Cardiac muscle cell (in vitro differentiated cells and primary cell): ENCODE results near the gene VPS50. TPM values are rescaled to one million over a fixed set of nuclear protein-coding genes. Genes with fewer than 3 reads are reported as not detected.
A peak's percentile ranks its signal among the peaks of the same experiment; 100 is the strongest.

Experiments used
- DNase-seq, 2 donors: peaks; one replicate each; pipeline versions ENCODE4 v3.0.0 to v3.0.0-alpha.2; 2010 to 2017; ENCODE audit warnings: low read depth in 1 of 2, low spot score in 1 of 2
- H3K27ac ChIP-seq: fragments of 200-600 bp; sonication (generic); 2 replicates; pipeline ENCODE4 v1.5.1; 2016
- H3K27me3 ChIP-seq: fragments of 200-600 bp; sonication (generic); 2 replicates; pipeline ENCODE4 v1.6.0; 2016; ENCODE audit warnings: control low read depth
- H3K36me3 ChIP-seq: fragments of 200-600 bp; sonication (generic); 2 replicates; pipeline ENCODE4 v1.5.1; 2016; ENCODE audit warnings: control low read depth
- H3K4me1 ChIP-seq: fragments of 200-600 bp; sonication (generic); 2 replicates; pipeline ENCODE4 v1.8.1; 2017; ENCODE audit warnings: low read depth, mild to moderate bottlenecking, mixed run types
- H3K4me3 ChIP-seq: fragments of 200-600 bp; sonication (generic); 2 replicates; pipeline ENCODE4 v1.5.1; 2016; ENCODE audit warnings: mild to moderate bottlenecking
- H3K9me3 ChIP-seq: fragments of 200-600 bp; sonication (generic); 2 replicates; pipeline ENCODE4 v1.5.1; 2017; ENCODE audit warnings: low read depth, mild to moderate bottlenecking, control low read depth
- polyA plus RNA-seq: library from polyadenylated mRNA; unstranded; fragments of >200 nt; fragmentation: Nextera tagmentation; extraction: Ambion mirVana; gene quantifications from 2 replicates; pipeline ENCODE4 v1.2.1, GENCODE V29; 2016
- total RNA-seq: library from RNA; depleted of rRNA; stranded (reverse); fragments of >200 nt; gene quantifications from 2 replicates; pipeline ENCODE4 v1.2.3, GENCODE V29; 2016
- TF ChIP-seq, protein P1 (sequence below): IDR thresholded peaks from 2 replicates; pipeline ENCODE4 v1.5.1; 2012; ENCODE audit warnings: low read depth, mild to moderate bottlenecking, low read length

Gene VPS50
- total and polyA plus RNA-seq, 2 experiments from 2014 or later: 14.9 to 22.2 TPM

DNA sequence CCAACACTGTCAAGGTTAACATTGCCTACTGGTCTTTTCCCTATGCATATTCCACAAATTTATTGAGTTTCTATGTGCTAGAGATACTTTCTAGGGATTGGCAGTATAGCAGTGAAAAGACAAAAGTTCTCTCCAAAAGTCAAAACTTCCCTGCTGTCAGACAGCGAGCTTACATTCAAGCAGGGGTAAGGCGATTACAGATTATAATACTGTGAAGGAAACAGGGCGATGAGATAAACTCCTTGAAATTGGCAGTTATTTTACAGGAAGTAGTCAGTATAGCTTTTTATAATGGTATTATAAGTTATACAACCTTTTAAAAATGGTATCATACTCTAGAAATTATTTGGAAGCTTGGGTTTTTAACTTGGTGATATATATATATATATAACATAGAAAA lies 9.9 kb downstream of the VPS50 start:
- Histone ChIP-seq H3K27ac (no peak overlapping the region), H3K27me3 (no peaks in the 10 kb centered on the region), H3K36me3 (no peaks in the 10 kb centered on the region), H3K4me3 (no peak overlapping the region), H3K9me3 (no peaks in the 10 kb centered on the region), H3K4me1 (no peaks in the 10 kb centered on the region)
- TF ChIP-seq, protein P1, sequence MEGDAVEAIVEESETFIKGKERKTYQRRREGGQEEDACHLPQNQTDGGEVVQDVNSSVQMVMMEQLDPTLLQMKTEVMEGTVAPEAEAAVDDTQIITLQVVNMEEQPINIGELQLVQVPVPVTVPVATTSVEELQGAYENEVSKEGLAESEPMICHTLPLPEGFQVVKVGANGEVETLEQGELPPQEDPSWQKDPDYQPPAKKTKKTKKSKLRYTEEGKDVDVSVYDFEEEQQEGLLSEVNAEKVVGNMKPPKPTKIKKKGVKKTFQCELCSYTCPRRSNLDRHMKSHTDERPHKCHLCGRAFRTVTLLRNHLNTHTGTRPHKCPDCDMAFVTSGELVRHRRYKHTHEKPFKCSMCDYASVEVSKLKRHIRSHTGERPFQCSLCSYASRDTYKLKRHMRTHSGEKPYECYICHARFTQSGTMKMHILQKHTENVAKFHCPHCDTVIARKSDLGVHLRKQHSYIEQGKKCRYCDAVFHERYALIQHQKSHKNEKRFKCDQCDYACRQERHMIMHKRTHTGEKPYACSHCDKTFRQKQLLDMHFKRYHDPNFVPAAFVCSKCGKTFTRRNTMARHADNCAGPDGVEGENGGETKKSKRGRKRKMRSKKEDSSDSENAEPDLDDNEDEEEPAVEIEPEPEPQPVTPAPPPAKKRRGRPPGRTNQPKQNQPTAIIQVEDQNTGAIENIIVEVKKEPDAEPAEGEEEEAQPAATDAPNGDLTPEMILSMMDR: no peak
- no peak for DNase-seq

DNA sequence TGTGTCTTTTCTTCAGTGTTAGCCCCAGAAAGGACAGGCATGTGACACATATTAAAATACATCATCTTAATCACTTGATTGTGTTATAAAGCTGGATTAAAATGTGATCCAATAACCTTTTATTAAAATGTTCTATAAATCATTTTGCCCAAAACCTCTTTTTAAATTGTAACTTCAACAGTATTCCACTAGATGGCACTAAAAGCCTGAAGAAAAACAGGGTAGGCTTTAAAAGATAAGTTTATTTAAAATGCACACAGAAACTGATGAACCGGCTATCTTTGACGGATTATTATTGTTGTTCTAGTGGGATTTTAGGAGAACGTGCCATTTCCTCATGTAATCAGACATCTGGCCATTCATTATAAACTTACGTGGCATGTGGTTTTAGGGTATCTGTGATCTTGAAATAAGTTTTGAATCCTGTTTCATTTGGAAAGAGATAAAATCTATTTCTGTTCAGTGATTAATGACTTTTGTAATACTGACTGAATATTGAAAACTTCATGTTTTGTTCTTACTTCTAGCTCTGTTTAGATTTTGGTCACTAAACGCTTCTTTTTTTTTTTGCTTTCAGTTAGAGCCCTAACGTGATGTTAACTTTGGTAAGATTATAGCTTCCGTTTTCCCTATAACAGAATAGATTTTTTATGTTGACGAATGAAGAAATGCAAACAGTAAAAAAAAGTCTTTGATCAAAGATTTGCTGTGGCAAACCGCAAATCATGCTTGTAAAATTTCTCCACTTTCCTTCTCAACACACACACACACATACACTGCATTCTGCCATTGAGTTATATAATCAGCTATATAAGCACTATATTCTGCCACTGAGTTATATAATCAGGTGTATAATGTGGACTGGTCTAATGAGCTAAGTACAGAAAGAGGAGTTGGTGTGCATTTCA lies 13.6 kb downstream of the VPS50 start:
- H3K27me3 ChIP-seq: no peaks in the 10 kb centered on the region
- H3K9me3 ChIP-seq: no peaks in the 10 kb centered on the region
- no peak overlapping the region for H3K27ac ChIP-seq
- H3K4me3 ChIP-seq: no peak overlapping the region
- H3K36me3 ChIP-seq: no peaks in the 10 kb centered on the region
- TF ChIP-seq, protein P1: peak; percentile 40
- no peaks in the 10 kb centered on the region for H3K4me1 ChIP-seq
- peak; percentile 23 to 59 for DNase-seq

DNA sequence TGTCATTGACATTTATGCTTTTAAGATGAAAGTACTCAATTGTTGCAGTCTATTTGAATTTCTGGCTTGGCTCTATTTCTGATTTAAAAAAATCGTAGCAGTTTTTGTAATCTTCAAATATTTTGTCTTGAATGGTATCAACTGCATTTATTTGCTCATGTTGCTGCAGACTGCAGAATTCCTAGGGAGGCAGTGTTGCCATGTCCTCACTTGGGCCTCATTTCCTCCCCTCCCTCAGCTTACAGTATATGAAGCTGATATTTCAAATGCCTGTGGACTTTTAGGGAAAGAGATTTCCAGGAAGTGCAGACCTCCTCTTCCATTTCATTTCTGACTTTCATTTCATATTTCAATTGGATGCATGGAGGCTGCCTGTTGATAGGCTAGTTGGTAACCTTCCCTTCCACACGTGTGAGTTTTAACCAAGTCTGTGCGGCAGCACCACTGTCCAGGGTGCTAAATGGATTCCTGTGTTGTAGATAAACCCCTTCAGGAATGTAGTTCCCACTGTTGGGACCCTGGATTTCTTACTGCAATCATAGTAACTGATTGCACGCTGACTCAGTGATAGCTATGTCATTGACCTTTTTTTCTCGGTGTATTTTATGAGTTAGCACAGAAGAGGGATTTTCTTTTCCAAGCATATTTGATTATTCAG lies 17.5 kb downstream of the VPS50 start:
- TF ChIP-seq, protein P1: no peak
- peak; percentile 73 to 81 for DNase-seq
- Histone ChIP-seq H3K27me3 (no peaks in the 10 kb centered on the region), H3K4me1 (no peaks in the 10 kb centered on the region), H3K9me3 (no peaks in the 10 kb centered on the region), H3K36me3 (no peaks in the 10 kb centered on the region), H3K27ac (no peak overlapping the region), H3K4me3 (no peak overlapping the region)

DNA sequence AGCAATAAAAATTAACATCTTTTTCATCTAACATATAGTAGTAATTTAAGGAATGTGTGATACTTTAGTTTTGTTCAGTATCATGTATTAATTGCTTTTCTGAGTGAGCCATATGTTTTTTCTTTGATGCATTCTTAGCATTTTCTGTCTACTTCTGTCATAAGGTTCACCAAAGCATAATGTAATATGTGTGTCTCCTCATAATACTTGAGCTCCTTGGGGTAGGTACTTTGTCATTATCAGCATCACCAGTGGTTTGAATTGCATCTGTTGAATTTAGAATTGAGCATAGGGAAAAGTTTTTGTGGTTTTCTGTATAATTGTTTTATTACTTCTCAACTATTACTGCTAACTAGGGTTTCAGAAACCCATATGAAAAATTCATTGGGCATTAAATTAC lies 26.5 kb downstream of the VPS50 start:
- Histone ChIP-seq H3K4me3 (no peak overlapping the region), H3K27me3 (no peaks in the 10 kb centered on the region), H3K4me1 (no peaks in the 10 kb centered on the region), H3K36me3 (no peaks in the 10 kb centered on the region), H3K27ac (no peak overlapping the region), H3K9me3 (no peaks in the 10 kb centered on the region)
- no peak for DNase-seq
- TF ChIP-seq, protein P1: no peak

DNA sequence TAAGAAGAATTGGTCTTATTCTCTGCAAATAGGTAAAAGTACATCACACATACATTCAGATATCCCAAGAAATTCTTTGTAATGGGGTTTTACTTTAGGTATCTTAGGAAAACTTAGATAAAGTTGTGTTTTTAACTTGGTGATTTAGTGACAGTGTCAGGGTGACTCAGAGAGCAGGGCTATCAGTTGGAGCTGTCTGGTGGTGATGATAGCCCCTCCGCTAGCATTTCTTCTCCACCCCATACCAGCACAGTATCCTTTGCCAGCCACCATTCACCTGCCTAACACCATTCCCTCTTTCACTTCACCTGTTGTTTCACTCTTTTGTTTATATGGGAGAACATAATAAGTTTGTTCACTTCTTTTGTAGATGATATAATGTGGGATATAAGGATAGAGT lies 30.4 kb downstream of the VPS50 start:
- H3K27me3 ChIP-seq: no peaks in the 10 kb centered on the region
- H3K4me1 ChIP-seq: no peaks in the 10 kb centered on the region
- no peaks in the 10 kb centered on the region for H3K9me3 ChIP-seq
- TF ChIP-seq, protein P1: no peak
- DNase-seq: no peak
- H3K27ac ChIP-seq: no peak overlapping the region
- H3K36me3 ChIP-seq: no peaks in the 10 kb centered on the region
- no peak overlapping the region for H3K4me3 ChIP-seq
